Measurements from ENCODE around the gene NPEPL1. TPM values are rescaled to one million over a fixed set of nuclear protein-coding genes. Genes with fewer than 3 reads are reported as not detected.

Gene NPEPL1
- total and polyA plus RNA-seq, 2 donors (not counting 3 experiments of a cell fraction or from before 2014, with no cell fraction given): 22.5 to 40.8 TPM

DNA sequence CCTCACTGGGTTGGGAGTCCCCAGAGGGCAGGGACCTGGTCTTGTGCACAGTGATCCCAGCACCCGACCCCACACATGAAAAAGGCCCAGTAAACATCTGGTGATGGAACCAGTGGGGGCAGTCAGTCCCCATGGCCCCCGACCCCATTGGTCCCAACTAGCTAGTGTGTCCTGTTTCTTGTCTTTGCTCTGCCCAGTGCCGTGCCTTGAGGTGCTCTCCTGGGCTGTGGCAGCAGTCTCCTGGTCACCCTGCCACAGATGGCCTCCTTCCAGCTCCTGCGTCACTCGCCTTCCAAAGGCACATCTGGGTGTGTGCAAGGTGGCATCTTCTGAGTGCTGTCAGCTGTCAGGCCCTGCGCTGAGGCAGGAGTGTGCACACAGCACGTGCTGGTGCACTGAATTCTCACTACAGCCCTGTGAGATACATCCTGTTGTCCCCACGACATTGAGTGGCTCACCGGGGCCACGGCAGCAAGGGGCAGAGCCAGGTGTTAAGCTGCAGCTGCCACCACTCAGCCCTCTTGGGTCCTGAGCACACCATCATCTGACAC, 3.9 kb downstream of the NPEPL1 start:
- Histone ChIP-seq H3K27me3 (ENCODE audit: control insufficient read depth in 2 of 2, insufficient read depth in 2 of 2, low read length in 2 of 2) (no peaks in the 10 kb centered on the region), H3K4me1 (ENCODE audit: control insufficient read depth, extremely low read depth, insufficient read depth, low read length) (peaks cover 14% of the 10 kb centered on the region), H3K27ac (ENCODE audit: insufficient read depth, low read depth, low read length) (no peak overlapping the region), H3K9me1 (replicated peaks; ENCODE audit: control insufficient read depth, extremely low read depth, insufficient read depth, low read length) (no peaks in the 10 kb centered on the region), H2AFZ (ENCODE audit: low read depth, low read length) (no peak overlapping the region), H3K9ac (replicated peaks; ENCODE audit: extremely low read depth, insufficient read depth, low read length) (no peak overlapping the region), H3K4me2 (ENCODE audit: insufficient read depth, low read length) (no peak overlapping the region), H3K36me3 (ENCODE audit: control insufficient read depth in 2 of 2, extremely low read depth in 1 of 2, insufficient read depth in 2 of 2, low read length in 2 of 2) (peaks cover 0 to 42% of the 10 kb centered on the region in 2 experiments), H3K79me2 (ENCODE audit: control insufficient read depth, insufficient read depth, low read length) (peaks cover 4% of the 10 kb centered on the region), H3K9me3 (replicated peaks; ENCODE audit: control insufficient read depth, insufficient read depth, low read length) (no peaks in the 10 kb centered on the region), H3K4me3 (replicated peaks in 1 of 3; ENCODE audit: insufficient read depth in 1 of 3, low read depth in 1 of 3, low read length in 3 of 3) (no peak overlapping the region), H4K20me1 (replicated peaks; ENCODE audit: control insufficient read depth, extremely low read depth, insufficient read depth, low read length) (no peaks in the 10 kb centered on the region)
- no peak for FAIRE-seq
- dilution Hi-C loops (cut with MboI; ENCODE audit: extremely low pct_ligation_motif_present, low sequenced_read_pairs): no loop called here
- no TSS peak for BruUV-seq (replicated peaks)
- TF ChIP-seq MYC (IDR thresholded peaks at IDR 0.05; ENCODE audit: low read depth, low read length) (no peak), GATA2 (IDR thresholded peaks at IDR 0.05; ENCODE audit: insufficient read depth, insufficient read length, low read depth, low read length) (no peak), EZH2 (IDR thresholded peaks at IDR 0.05; ENCODE audit: borderline replicate concordance, low read depth, low read length, severe bottlenecking) (no peak), FOS (IDR thresholded peaks at IDR 0.05; ENCODE audit: borderline replicate concordance, insufficient read depth, low read length) (no peak), CTCF (IDR thresholded peaks at IDR 0.05; ENCODE audit: extremely low read depth in 1 of 2, insufficient read depth in 1 of 2, low read depth in 1 of 2, low read length in 2 of 2) (no peak), POLR2A (IDR thresholded peaks at IDR 0.05; ENCODE audit: low read depth, low read length) (no peak), JUN (IDR thresholded peaks at IDR 0.05; ENCODE audit: borderline replicate concordance, insufficient read depth, insufficient read length, low read depth) (no peak), POLR2AphosphoS5 (IDR thresholded peaks at IDR 0.05; ENCODE audit: insufficient read depth, low read depth, low read length) (no peak)
- TF ChIP-seq, protein P1, sequence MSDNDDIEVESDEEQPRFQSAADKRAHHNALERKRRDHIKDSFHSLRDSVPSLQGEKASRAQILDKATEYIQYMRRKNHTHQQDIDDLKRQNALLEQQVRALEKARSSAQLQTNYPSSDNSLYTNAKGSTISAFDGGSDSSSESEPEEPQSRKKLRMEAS (IDR thresholded peaks at IDR 0.05; ENCODE audit: insufficient read depth, insufficient read length): no peak
- DNase-seq (ENCODE audit: low read depth, low spot score): no peak
- ChIA-PET POLR2A (no interaction called here), CTCF (interaction anchor here (0.8 to 0.9 kb wide), 2 partner anchors 10 to 215 kb away, joined by 3 read pairs; no protein-coding TSS in a partner anchor)
- intact Hi-C loops (cut with micrococcal nuclease): no loop called here

All from endothelial cell of umbilical vein (primary cell).